Measurements from ENCODE around the gene PLEKHA6.

The PLEKHA6 gene

GRCh38 chr1:204251286-204251685 lies 108.4 kb downstream of the PLEKHA6 start:
- no peak overlapping the region for H2BK15ac ChIP-seq (replicated peaks; ENCODE audit: low read depth)
- no peak overlapping the region for H2AK5ac ChIP-seq (ENCODE audit: low read length)
- H2BK5ac ChIP-seq (ENCODE audit: low read length) = no peak overlapping the region
- no peak overlapping the region for H3K27ac ChIP-seq (ENCODE audit: low read depth, low read length)
- no peak overlapping the region for H4K5ac ChIP-seq (ENCODE audit: low read length)
- H3K4me3 ChIP-seq (ENCODE audit: low read length) = no peak overlapping the region
- no peak overlapping the region for H3K56ac ChIP-seq (ENCODE audit: low read length)
- no peak overlapping the region for H3K4ac ChIP-seq (ENCODE audit: low read depth, low read length)
- DNase-seq = no peak
- no peaks in the 10 kb centered on the region for H3K36me3 ChIP-seq (ENCODE audit: control insufficient read depth, insufficient read depth, low read length)
- no CpG with 5 or more reads among the region's 7 CpGs for WGBS (ENCODE audit: extremely low coverage, insufficient coverage, low lambda C conversion rate)
- H3K9ac ChIP-seq (ENCODE audit: low read length) = no peak overlapping the region
- H3K23ac ChIP-seq (ENCODE audit: low read length) = no peak overlapping the region
- H3K18ac ChIP-seq (ENCODE audit: low read length) = no peak overlapping the region
- no peak overlapping the region for H3K4me2 ChIP-seq (ENCODE audit: low read length)
- H4K8ac ChIP-seq (ENCODE audit: low read depth, low read length) = no peak overlapping the region
- no peaks in the 10 kb centered on the region for H3K79me2 ChIP-seq (ENCODE audit: control insufficient read depth, insufficient read depth, low read length)
- peaks cover 5% of the 10 kb centered on the region for H3K4me1 ChIP-seq (ENCODE audit: control insufficient read depth, low read depth, low read length)
- H2BK120ac ChIP-seq (ENCODE audit: low read depth, low read length) = no peak overlapping the region
- no peaks in the 10 kb centered on the region for H3K79me1 ChIP-seq (ENCODE audit: low read length)
- no peaks in the 10 kb centered on the region for H3K27me3 ChIP-seq (ENCODE audit: insufficient read depth, low read length, poor library complexity)

DNA sequence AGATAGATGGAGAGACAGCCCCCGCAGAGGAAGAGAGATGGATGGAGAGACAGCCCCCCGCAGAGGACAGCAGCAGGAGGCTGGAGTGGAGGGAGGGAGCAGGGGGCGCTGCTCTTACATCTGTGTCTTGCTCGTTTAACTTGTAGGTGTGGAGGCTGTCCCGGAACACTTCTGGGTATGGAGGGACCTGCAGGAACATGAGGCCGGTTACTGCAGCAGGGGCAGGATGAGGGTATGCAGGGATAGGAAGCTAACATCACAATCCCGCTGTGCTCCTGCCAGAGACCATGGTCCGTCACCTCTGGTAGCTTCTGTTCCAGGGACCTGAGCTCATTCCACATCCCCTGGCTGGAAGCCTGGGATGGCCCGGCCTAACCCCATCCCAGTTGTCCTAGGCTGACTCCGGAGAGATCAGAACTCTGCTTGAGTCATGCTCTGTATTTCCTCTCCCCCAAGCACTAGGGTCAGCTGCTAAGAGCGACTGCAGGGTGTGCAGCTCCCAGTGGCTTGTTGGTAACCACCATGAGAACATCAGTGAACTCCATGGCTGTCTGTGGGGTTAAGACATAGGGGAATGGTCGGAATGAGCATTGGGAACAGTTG lies 109.2 kb downstream of the PLEKHA6 start:
- Histone ChIP-seq H2BK120ac (ENCODE audit: low read depth, low read length) (no peak overlapping the region), H3K4me2 (ENCODE audit: low read length) (no peak overlapping the region), H2BK5ac (ENCODE audit: low read length) (no peak overlapping the region), H3K79me1 (ENCODE audit: low read length) (no peaks in the 10 kb centered on the region), H3K18ac (ENCODE audit: low read length) (no peak overlapping the region), H3K4ac (ENCODE audit: low read depth, low read length) (no peak overlapping the region), H2AK5ac (ENCODE audit: low read length) (no peak overlapping the region), H4K8ac (ENCODE audit: low read depth, low read length) (no peak overlapping the region), H2BK15ac (replicated peaks; ENCODE audit: low read depth) (no peak overlapping the region), H3K9ac (ENCODE audit: low read length) (no peak overlapping the region), H3K79me2 (ENCODE audit: control insufficient read depth, insufficient read depth, low read length) (no peaks in the 10 kb centered on the region), H3K27me3 (ENCODE audit: insufficient read depth, low read length, poor library complexity) (no peaks in the 10 kb centered on the region), H4K5ac (ENCODE audit: low read length) (no peak overlapping the region), H3K27ac (ENCODE audit: low read depth, low read length) (no peak overlapping the region), H3K56ac (ENCODE audit: low read length) (no peak overlapping the region), H3K4me1 (ENCODE audit: control insufficient read depth, low read depth, low read length) (no peaks in the 10 kb centered on the region), H3K36me3 (ENCODE audit: control insufficient read depth, insufficient read depth, low read length) (no peaks in the 10 kb centered on the region), H3K4me3 (ENCODE audit: low read length) (no peak overlapping the region), H3K23ac (ENCODE audit: low read length) (no peak overlapping the region)
- no CpG with 5 or more reads among the region's 12 CpGs for WGBS (ENCODE audit: extremely low coverage, insufficient coverage, low lambda C conversion rate)
- no peak for DNase-seq

DNA sequence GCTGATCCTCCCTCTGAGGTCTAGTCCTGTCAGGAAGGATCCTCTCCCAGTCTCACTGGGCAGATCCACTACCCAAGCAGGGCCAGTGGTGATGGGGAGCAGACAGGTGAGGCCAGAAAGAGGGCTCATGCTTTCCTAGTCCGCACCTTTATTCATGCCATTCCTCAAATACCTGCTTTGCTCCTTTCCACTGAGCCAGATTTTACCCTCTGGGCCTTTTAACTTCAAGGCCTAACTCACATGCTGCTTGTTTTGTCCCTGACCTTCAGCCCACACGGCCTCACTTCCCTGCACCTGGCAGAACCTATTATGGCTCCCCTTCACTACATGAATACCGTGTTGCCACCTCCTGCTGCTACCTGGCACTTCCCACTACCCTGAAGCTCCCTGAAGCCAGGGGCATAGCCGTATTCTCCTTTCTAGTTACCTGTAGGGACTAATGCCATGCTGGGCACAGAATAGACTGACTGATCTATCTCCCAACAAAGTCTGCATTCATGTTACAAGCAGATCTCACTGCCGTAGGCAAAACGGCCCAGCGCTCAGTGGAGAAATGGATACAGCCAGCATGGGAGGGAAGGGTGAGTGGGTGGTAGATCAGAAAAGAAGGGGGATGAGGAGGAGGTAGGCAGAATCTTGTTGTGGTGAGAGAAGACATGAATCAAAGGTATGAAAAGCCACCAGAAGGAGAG lies 109.8 kb downstream of the PLEKHA6 start:
- Histone ChIP-seq H3K27me3 (ENCODE audit: insufficient read depth, low read length, poor library complexity) (no peaks in the 10 kb centered on the region), H3K9ac (ENCODE audit: low read length) (no peak overlapping the region), H3K4me3 (ENCODE audit: low read length) (no peak overlapping the region), H3K79me2 (ENCODE audit: control insufficient read depth, insufficient read depth, low read length) (no peaks in the 10 kb centered on the region), H2AK5ac (ENCODE audit: low read length) (no peak overlapping the region), H3K18ac (ENCODE audit: low read length) (no peak overlapping the region), H2BK120ac (ENCODE audit: low read depth, low read length) (no peak overlapping the region), H3K4me2 (ENCODE audit: low read length) (no peak overlapping the region), H2BK15ac (replicated peaks; ENCODE audit: low read depth) (no peak overlapping the region), H4K8ac (ENCODE audit: low read depth, low read length) (no peak overlapping the region), H3K56ac (ENCODE audit: low read length) (no peak overlapping the region), H2BK5ac (ENCODE audit: low read length) (no peak overlapping the region), H4K5ac (ENCODE audit: low read length) (no peak overlapping the region), H3K4ac (ENCODE audit: low read depth, low read length) (no peak overlapping the region), H3K36me3 (ENCODE audit: control insufficient read depth, insufficient read depth, low read length) (no peaks in the 10 kb centered on the region), H3K79me1 (ENCODE audit: low read length) (no peaks in the 10 kb centered on the region), H3K27ac (ENCODE audit: low read depth, low read length) (no peak overlapping the region), H3K23ac (ENCODE audit: low read length) (no peak overlapping the region), H3K4me1 (ENCODE audit: control insufficient read depth, low read depth, low read length) (no peaks in the 10 kb centered on the region)
- DNase-seq = peak; percentile 38
- no CpG with 5 or more reads among the region's 7 CpGs for WGBS (ENCODE audit: extremely low coverage, insufficient coverage, low lambda C conversion rate)

DNA sequence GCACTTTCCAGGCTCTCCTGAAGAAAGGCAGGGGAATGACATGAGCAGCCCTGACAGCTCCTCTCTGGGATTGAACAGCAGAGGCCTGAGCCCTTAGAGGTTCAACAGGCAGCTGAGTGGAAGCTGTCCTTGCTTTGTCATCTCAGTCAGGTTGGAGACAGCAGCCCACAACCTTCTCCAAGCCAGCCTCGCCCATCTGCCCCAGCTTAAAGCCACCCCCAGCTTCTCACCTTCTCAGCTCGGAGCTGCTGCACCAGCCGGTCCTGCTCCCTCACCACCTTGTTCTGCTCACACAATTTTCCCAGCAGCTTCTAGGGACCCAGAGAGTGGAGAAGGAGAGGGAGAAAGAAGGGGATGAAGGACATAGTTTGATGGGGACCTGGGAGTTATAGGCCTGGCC lies 110.8 kb downstream of the PLEKHA6 start:
- H4K8ac ChIP-seq (ENCODE audit: low read depth, low read length) = no peak overlapping the region
- no peak overlapping the region for H4K5ac ChIP-seq (ENCODE audit: low read length)
- WGBS (ENCODE audit: extremely low coverage, insufficient coverage, low lambda C conversion rate) = no CpG with 5 or more reads among the region's 3 CpGs

DNA sequence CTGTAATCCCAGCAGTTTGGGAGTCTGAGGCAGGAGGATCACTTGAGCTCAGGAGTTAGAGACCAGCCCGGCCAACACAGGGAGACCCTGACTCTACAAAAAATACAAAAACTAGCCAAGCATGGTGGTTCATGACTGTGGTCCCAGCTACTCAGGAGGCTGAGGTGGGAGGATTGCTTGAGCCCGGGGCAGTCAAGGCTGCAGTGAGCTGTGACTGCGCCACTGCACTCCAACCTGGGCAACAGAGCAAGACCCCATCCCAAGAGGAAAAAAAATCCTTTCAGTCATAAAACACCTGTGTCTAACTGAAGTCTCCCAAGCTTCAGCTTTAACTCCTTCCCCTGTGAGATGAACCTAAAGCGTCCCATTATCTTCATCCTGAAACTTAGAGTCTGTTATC lies 112.9 kb downstream of the PLEKHA6 start:
- Histone ChIP-seq H3K23ac (ENCODE audit: low read length) (no peak overlapping the region), H3K79me1 (ENCODE audit: low read length) (no peaks in the 10 kb centered on the region), H2BK15ac (replicated peaks; ENCODE audit: low read depth) (no peak overlapping the region), H3K36me3 (ENCODE audit: control insufficient read depth, insufficient read depth, low read length) (no peaks in the 10 kb centered on the region), H3K4me3 (ENCODE audit: low read length) (no peak overlapping the region), H4K5ac (ENCODE audit: low read length) (no peak overlapping the region), H3K79me2 (ENCODE audit: control insufficient read depth, insufficient read depth, low read length) (no peaks in the 10 kb centered on the region), H2AK5ac (ENCODE audit: low read length) (no peak overlapping the region), H3K4me2 (ENCODE audit: low read length) (no peak overlapping the region), H3K4ac (ENCODE audit: low read depth, low read length) (no peak overlapping the region), H3K4me1 (ENCODE audit: control insufficient read depth, low read depth, low read length) (no peaks in the 10 kb centered on the region), H3K9ac (ENCODE audit: low read length) (no peak overlapping the region), H3K27me3 (ENCODE audit: insufficient read depth, low read length, poor library complexity) (no peaks in the 10 kb centered on the region), H3K56ac (ENCODE audit: low read length) (no peak overlapping the region), H3K27ac (ENCODE audit: low read depth, low read length) (no peak overlapping the region), H3K18ac (ENCODE audit: low read length) (no peak overlapping the region), H2BK120ac (ENCODE audit: low read depth, low read length) (no peak overlapping the region), H4K8ac (ENCODE audit: low read depth, low read length) (no peak overlapping the region), H2BK5ac (ENCODE audit: low read length) (no peak overlapping the region)
- WGBS (ENCODE audit: extremely low coverage, insufficient coverage, low lambda C conversion rate) = no CpG with 5 or more reads among the region's 4 CpGs
- DNase-seq = no peak

More for the DNA sequence above, 110.8 kb downstream of the PLEKHA6 start:
- H3K36me3 ChIP-seq (ENCODE audit: control insufficient read depth, insufficient read depth, low read length) = no peaks in the 10 kb centered on the region
- no peaks in the 10 kb centered on the region for H3K27me3 ChIP-seq (ENCODE audit: insufficient read depth, low read length, poor library complexity)
- H3K23ac ChIP-seq (ENCODE audit: low read length) = no peak overlapping the region
- no peak overlapping the region for H3K18ac ChIP-seq (ENCODE audit: low read length)
- H2AK5ac ChIP-seq (ENCODE audit: low read length) = no peak overlapping the region
- H3K4me1 ChIP-seq (ENCODE audit: control insufficient read depth, low read depth, low read length) = no peaks in the 10 kb centered on the region
- no peak overlapping the region for H2BK15ac ChIP-seq (replicated peaks; ENCODE audit: low read depth)
- no peak overlapping the region for H2BK5ac ChIP-seq (ENCODE audit: low read length)
- no peak overlapping the region for H3K27ac ChIP-seq (ENCODE audit: low read depth, low read length)
- no peak overlapping the region for H3K4me3 ChIP-seq (ENCODE audit: low read length)
- no peak overlapping the region for H2BK120ac ChIP-seq (ENCODE audit: low read depth, low read length)
- no peak overlapping the region for H3K4ac ChIP-seq (ENCODE audit: low read depth, low read length)
- no peak overlapping the region for H3K4me2 ChIP-seq (ENCODE audit: low read length)
- no peaks in the 10 kb centered on the region for H3K79me2 ChIP-seq (ENCODE audit: control insufficient read depth, insufficient read depth, low read length)
- no peaks in the 10 kb centered on the region for H3K79me1 ChIP-seq (ENCODE audit: low read length)
- DNase-seq = no peak
- no peak overlapping the region for H3K9ac ChIP-seq (ENCODE audit: low read length)
- H3K56ac ChIP-seq (ENCODE audit: low read length) = no peak overlapping the region

- no peak overlapping the region for H4K5ac ChIP-seq (ENCODE audit: low read length)
- no peaks in the 10 kb centered on the region for H3K27me3 ChIP-seq (ENCODE audit: insufficient read depth, low read length, poor library complexity)
- H4K8ac ChIP-seq (ENCODE audit: low read depth, low read length) = no peak overlapping the region
- no peak overlapping the region for H2BK15ac ChIP-seq (replicated peaks; ENCODE audit: low read depth)
- no peaks in the 10 kb centered on the region for H3K4me1 ChIP-seq (ENCODE audit: control insufficient read depth, low read depth, low read length)
- H3K4me2 ChIP-seq (ENCODE audit: low read length) = no peak overlapping the region
- H3K18ac ChIP-seq (ENCODE audit: low read length) = no peak overlapping the region
- H2AK5ac ChIP-seq (ENCODE audit: low read length) = no peak overlapping the region
- WGBS (ENCODE audit: extremely low coverage, insufficient coverage, low lambda C conversion rate) = no CpG with 5 or more reads among the region's 10 CpGs
- H3K9ac ChIP-seq (ENCODE audit: low read length) = no peak overlapping the region
- no peak overlapping the region for H2BK120ac ChIP-seq (ENCODE audit: low read depth, low read length)
- H3K27ac ChIP-seq (ENCODE audit: low read depth, low read length) = no peak overlapping the region
- no peaks in the 10 kb centered on the region for H3K79me2 ChIP-seq (ENCODE audit: control insufficient read depth, insufficient read depth, low read length)
- DNase-seq = no peak
- H3K36me3 ChIP-seq (ENCODE audit: control insufficient read depth, insufficient read depth, low read length) = no peaks in the 10 kb centered on the region
- no peak overlapping the region for H2BK5ac ChIP-seq (ENCODE audit: low read length)
- no peak overlapping the region for H3K4me3 ChIP-seq (ENCODE audit: low read length)
- no peak overlapping the region for H3K4ac ChIP-seq (ENCODE audit: low read depth, low read length)
- no peak overlapping the region for H3K23ac ChIP-seq (ENCODE audit: low read length)
- no peaks in the 10 kb centered on the region for H3K79me1 ChIP-seq (ENCODE audit: low read length)
- H3K56ac ChIP-seq (ENCODE audit: low read length) = no peak overlapping the region
Observed at GRCh38 chr1:204242920-204243319, 116.8 kb downstream of the PLEKHA6 start.

Measured in mesendoderm (in vitro differentiated cells).